ENCODE measurements around the gene KRT3.

KRT3 gene

GRCh38 chr12:52817699-52818238 is 21.9 kb upstream of the KRT3 start:
- no peak for DNase-seq (ENCODE audit: low read depth, low spot score)

GRCh38 chr12:52817003-52817698 is 21.2 kb upstream of the KRT3 start:
- H3K4me3 ChIP-seq (ENCODE audit: low read depth, low read length), result no peak overlapping the region
- in situ Hi-C loops (cut with HindIII; ENCODE audit: low sequenced_read_pairs), result no loop called here
- no peak for TF ChIP-seq CTCF (IDR thresholded peaks at IDR 0.05; ENCODE audit: low read depth, low read length)
- DNase-seq (ENCODE audit: low read depth, low spot score), result no peak

More at GRCh38 chr12:52817699-52818238, 21.9 kb upstream of the KRT3 start:
- in situ Hi-C loops (cut with HindIII; ENCODE audit: low sequenced_read_pairs), result no loop called here
- no peak for TF ChIP-seq CTCF (IDR thresholded peaks at IDR 0.05; ENCODE audit: low read depth, low read length)
- H3K4me3 ChIP-seq (ENCODE audit: low read depth, low read length), result no peak overlapping the region

DNA sequence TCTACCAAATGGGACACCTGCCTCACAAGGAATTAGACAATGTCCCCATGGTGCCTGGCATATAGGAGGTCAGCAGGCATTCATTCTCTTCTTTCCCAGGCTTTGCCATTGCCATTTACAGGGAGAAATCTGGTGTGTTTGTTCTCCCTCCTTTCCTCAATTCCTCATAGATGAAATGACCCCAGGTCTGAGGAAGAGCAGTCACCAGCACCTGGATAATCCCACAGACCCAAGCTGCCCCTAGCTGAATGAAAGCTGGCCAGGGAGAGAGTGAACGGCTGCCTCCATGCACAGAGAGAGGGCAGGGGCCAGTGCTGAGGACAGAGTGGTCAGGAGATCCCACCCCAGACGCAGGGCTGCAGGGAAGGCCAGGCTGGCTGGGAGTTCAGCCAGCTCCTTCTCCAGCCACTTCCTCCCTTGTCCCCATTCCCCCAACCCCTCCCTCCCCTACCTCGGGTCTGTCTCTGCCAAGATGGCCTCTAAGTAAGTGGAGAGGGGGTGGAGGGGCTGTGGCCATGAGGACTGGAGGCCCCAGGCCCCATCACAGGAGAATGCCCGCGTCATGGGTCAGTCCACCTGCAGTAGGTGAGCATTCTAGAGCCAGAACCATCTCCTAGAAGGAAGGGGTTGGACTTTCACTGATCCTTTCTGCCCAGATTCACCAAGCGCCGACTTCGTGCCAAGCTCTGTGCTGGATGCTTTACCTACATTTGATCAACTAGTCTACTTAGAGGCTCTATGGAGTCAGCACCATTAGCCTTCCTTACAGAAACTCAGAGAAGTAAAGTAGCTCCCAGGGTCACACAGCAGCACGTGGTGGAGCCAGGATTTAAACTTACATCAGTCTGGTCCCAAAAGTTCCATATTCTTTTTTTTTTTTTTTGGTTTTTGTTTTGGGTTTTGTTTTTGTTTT is 20.0 kb upstream of the KRT3 start:
- no peak for TF ChIP-seq CTCF (IDR thresholded peaks at IDR 0.05; ENCODE audit: low read depth, low read length)
- no peak overlapping the region for H3K4me3 ChIP-seq (ENCODE audit: low read depth, low read length)
- no peak for DNase-seq (ENCODE audit: low read depth, low spot score)
- in situ Hi-C loops (cut with HindIII; ENCODE audit: low sequenced_read_pairs), result no loop called here

- in situ Hi-C loops (cut with HindIII; ENCODE audit: low sequenced_read_pairs), result no loop called here
- no peak overlapping the region for H3K4me3 ChIP-seq (ENCODE audit: low read depth, low read length)
- DNase-seq (ENCODE audit: low read depth, low spot score), result no peak
- TF ChIP-seq CTCF (IDR thresholded peaks at IDR 0.05; ENCODE audit: low read depth, low read length), result no peak
These were observed 19.2 kb upstream of the KRT3 start for GRCh38 chr12:52815161-52815560.

DNA sequence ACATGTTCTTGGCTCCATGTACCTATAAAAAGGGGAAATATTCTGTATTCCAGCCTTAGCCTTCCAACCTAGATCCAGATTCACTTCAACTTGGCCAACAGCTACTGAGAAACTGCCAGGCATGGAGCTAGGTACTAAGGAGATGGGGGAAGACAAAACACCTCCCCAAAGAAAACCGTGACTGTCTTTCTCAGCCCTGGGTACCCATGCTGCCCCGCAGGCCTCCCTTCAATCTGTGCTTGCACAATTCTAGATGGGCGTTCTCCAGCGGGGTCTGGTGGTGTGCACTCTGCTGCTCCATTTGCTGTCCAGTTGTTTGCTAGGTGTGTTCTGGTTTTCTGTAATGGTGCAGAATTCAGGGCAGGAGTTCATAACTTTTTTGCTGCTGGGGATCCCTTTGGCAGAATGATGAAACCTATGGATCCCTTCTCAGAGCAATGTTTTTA is 18.8 kb upstream of the KRT3 start:
- TF ChIP-seq CTCF (IDR thresholded peaks at IDR 0.05; ENCODE audit: low read depth, low read length), result no peak
- no peak overlapping the region for H3K4me3 ChIP-seq (ENCODE audit: low read depth, low read length)
- no peak for DNase-seq (ENCODE audit: low read depth, low spot score)
- in situ Hi-C loops (cut with HindIII; ENCODE audit: low sequenced_read_pairs), result no loop called here

DNA sequence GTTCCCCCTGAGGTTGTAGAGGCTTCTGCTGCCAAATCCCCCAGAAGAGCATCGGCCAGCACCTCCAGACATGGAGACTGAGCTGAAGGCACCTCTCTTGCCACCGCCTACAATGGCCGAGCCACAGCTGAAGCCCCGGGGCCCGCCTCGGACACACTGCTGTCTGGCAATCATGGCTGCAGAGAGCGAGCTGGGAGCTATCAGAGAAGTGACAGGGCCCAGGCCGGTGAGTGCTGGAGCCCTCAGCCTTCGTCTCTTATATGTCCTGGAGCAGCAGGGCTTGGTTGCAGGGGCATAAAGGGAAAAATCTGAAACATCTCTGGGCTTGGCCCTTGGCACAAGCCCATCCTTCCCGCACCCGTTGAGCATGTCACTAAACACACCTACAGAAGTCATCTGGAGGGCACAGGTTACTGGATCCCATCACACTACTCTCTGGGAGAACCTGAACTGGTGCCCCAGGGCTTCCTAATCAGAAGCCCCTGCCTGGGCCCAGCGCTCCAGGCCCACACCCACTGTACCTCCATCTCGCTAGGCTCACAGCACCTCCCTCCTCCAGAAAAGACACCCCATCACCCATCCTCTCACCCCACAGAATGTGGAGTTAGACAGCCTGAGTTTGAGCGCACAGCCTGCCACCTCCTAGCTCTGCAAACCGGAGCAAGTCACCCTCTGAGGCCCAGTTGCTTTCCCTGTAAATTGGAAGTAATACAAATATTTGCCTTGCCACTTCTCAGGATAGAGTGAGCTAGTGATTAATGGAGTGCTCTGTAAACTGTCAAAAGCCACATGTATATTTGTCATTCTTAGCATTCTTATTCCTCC is 18.2 kb upstream of the KRT3 start, which contains the start of gene KRT4:
Gene KRT4, minus strand, starts transcription at position 232 of the 825 bp plus-strand sequence. Its CDS starts 58 bp downstream, at position 174.
- no peak within 1 kb of the TSS for H3K4me3 ChIP-seq (ENCODE audit: low read depth, low read length)
- no peak for DNase-seq (ENCODE audit: low read depth, low spot score)
- no peak for TF ChIP-seq CTCF (IDR thresholded peaks at IDR 0.05; ENCODE audit: low read depth, low read length)
- in situ Hi-C loops (cut with HindIII; ENCODE audit: low sequenced_read_pairs), result no loop called here

Data from astrocyte of the spinal cord (primary cell).